NCI-H1417 treated with DMSO at 0.1 percent for 48 hours (cell line): ENCODE data around the gene CUEDC1.
"Not testable (repeated sequence)": the region's sequence is repeated elsewhere in the genome, so short reads cannot be mapped to it uniquely, and the experiment has no call there.

ENCODE experiments used
- DNase-seq: peaks from one replicate; lab custom pipeline; 2025; lab: John Stamatoyannopoulos, UW

Gene CUEDC1

GRCh38 chr17:57984936-57985674, 29.9 kb upstream of the CUEDC1 start:
- no peak for DNase-seq

- no peak for DNase-seq
These were observed 29.2 kb upstream of the CUEDC1 start for GRCh38 chr17:57984261-57984890.

- DNase-seq: no peak
These were observed 28.2 kb upstream of the CUEDC1 start for GRCh38 chr17:57983446-57983845.

- DNase-seq: no peak
These were observed 27.4 kb upstream of the CUEDC1 start for GRCh38 chr17:57982452-57983170.

GRCh38 chr17:57980522-57980921, 25.3 kb upstream of the CUEDC1 start:
- no peak for DNase-seq

GRCh38 chr17:57979076-57979475, 23.9 kb upstream of the CUEDC1 start:
- DNase-seq: no peak

GRCh38 chr17:57976594-57976993, 21.4 kb upstream of the CUEDC1 start:
- DNase-seq: no peak

GRCh38 chr17:57975044-57975443, 19.8 kb upstream of the CUEDC1 start:
- DNase-seq: no peak

- DNase-seq: not testable (repeated sequence)
These were observed 19.0 kb upstream of the CUEDC1 start for GRCh38 chr17:57974053-57974824.

GRCh38 chr17:57972151-57972550, 16.9 kb upstream of the CUEDC1 start:
- DNase-seq: no peak

GRCh38 chr17:57971572-57971971, 16.4 kb upstream of the CUEDC1 start:
- no peak for DNase-seq

GRCh38 chr17:57970710-57971109, 15.5 kb upstream of the CUEDC1 start:
- no peak for DNase-seq

GRCh38 chr17:57968456-57968855, 13.2 kb upstream of the CUEDC1 start:
- no peak for DNase-seq

- no peak for DNase-seq
These were observed 11.7 kb upstream of the CUEDC1 start for GRCh38 chr17:57966875-57967274.

GRCh38 chr17:57966246-57966645, 11.0 kb upstream of the CUEDC1 start:
- no peak for DNase-seq

- DNase-seq: no peak
These were observed 10.4 kb upstream of the CUEDC1 start for GRCh38 chr17:57965521-57966160.

- DNase-seq: no peak
These were observed 7.9 kb upstream of the CUEDC1 start for GRCh38 chr17:57963149-57963511.

- DNase-seq: no peak
These were observed 7.3 kb upstream of the CUEDC1 start for GRCh38 chr17:57962279-57963148.

GRCh38 chr17:57959929-57960328, 4.7 kb upstream of the CUEDC1 start:
- DNase-seq: no peak

GRCh38 chr17:57958391-57958790, 3.2 kb upstream of the CUEDC1 start:
- not testable (repeated sequence) for DNase-seq

GRCh38 chr17:57957886-57958285, 2.7 kb upstream of the CUEDC1 start:
- no peak for DNase-seq
